H9 (cell line): ENCODE measurements around the gene MUC2. TPM values are rescaled to one million over a fixed set of nuclear protein-coding genes. Genes with fewer than 3 reads are reported as not detected.

Experiments
- DNase-seq: peaks from one replicate; pipeline ENCODE4 v3.0.0-alpha.2; 2017
- H2AFZ ChIP-seq: one replicate; pipeline ENCODE4 v1.6.1; 2013; ENCODE audit warnings: mild to moderate bottlenecking, low read length, control low read depth, moderate library complexity
- H2AK5ac ChIP-seq: 2 replicates; pipeline ENCODE4 v1.6.1; 2013; ENCODE audit warnings: low read length, control low read depth, mixed read lengths; ENCODE audit not compliant: insufficient read length
- H2BK120ac ChIP-seq: one replicate; pipeline ENCODE4 v1.6.1; 2013; ENCODE audit warnings: low read depth, mild to moderate bottlenecking, low read length, control low read depth, inconsistent platforms; ENCODE audit not compliant: poor library complexity, severe bottlenecking
- H2BK12ac ChIP-seq: 2 replicates; pipeline ENCODE4 v1.6.1; 2013; ENCODE audit warnings: low read length, control low read depth, mixed read lengths, low read depth; ENCODE audit not compliant: insufficient read length
- H2BK15ac ChIP-seq: 2 replicates; pipeline ENCODE4 v1.6.1; 2013; ENCODE audit warnings: low read depth, low read length, control low read depth
- H2BK20ac ChIP-seq: one replicate; pipeline ENCODE4 v1.6.1; 2013; ENCODE audit warnings: low read depth, mild to moderate bottlenecking, low read length, control low read depth, inconsistent platforms; ENCODE audit not compliant: poor library complexity, severe bottlenecking
- H2BK5ac ChIP-seq: 2 replicates; pipeline ENCODE4 v1.6.1; 2013; ENCODE audit warnings: low read length, control low read depth, mixed read lengths; ENCODE audit not compliant: insufficient read length
- H3K14ac ChIP-seq: 2 replicates; pipeline ENCODE4 v1.6.1; 2013; ENCODE audit warnings: low read length, control low read depth; ENCODE audit not compliant: insufficient read depth
- H3K18ac ChIP-seq: 2 replicates; pipeline ENCODE4 v1.6.1; 2013; ENCODE audit warnings: low read depth, mild to moderate bottlenecking, mixed read lengths, low read length, control low read depth; ENCODE audit not compliant: insufficient read length
- H3K23ac ChIP-seq: 2 replicates; pipeline ENCODE4 v1.6.1; 2013; ENCODE audit warnings: low read length, control low read depth, mixed read lengths, low read depth; ENCODE audit not compliant: insufficient read length
- H3K23me2 ChIP-seq: 2 replicates; pipeline ENCODE4 v1.6.1; 2013; ENCODE audit warnings: low read depth, mild to moderate bottlenecking, mixed read lengths, low read length, control low read depth; ENCODE audit not compliant: insufficient read length, poor library complexity, severe bottlenecking
- H3K27ac ChIP-seq: 2 replicates; pipeline ENCODE4 v1.5.1; 2013; ENCODE audit warnings: low read length, control low read depth, mixed read lengths, low read depth; ENCODE audit not compliant: insufficient read length
- H3K27me3 ChIP-seq: 2 replicates; pipeline ENCODE4 v1.6.1; 2013; ENCODE audit warnings: low read length, control low read depth, inconsistent platforms; ENCODE audit not compliant: insufficient read depth
- H3K4ac ChIP-seq: 2 replicates; pipeline ENCODE4 v1.6.1; 2013; ENCODE audit warnings: low read depth, mild to moderate bottlenecking, control low read depth, inconsistent platforms, low read length, moderate library complexity
- H3K4me1 ChIP-seq: 2 replicates; pipeline ENCODE4 v1.6.1; 2013; ENCODE audit warnings: low read length, control low read depth, inconsistent platforms; ENCODE audit not compliant: insufficient read depth
- H3K4me2 ChIP-seq: 2 replicates; pipeline ENCODE4 v1.6.1; 2013; ENCODE audit warnings: low read length, control low read depth, mixed read lengths; ENCODE audit not compliant: insufficient read length, insufficient read depth
- H3K56ac ChIP-seq: 2 replicates; pipeline ENCODE4 v1.6.1; 2013; ENCODE audit warnings: low read depth, mild to moderate bottlenecking, mixed read lengths, low read length, control low read depth; ENCODE audit not compliant: insufficient read length
- H3K79me1 ChIP-seq: 2 replicates; pipeline ENCODE4 v1.6.1; 2013; ENCODE audit warnings: low read depth, mild to moderate bottlenecking, moderate library complexity, low read length, control low read depth, inconsistent platforms; ENCODE audit not compliant: insufficient read depth, poor library complexity, severe bottlenecking
- H3K79me2 ChIP-seq: 2 replicates; pipeline ENCODE4 v1.6.1; 2013; ENCODE audit warnings: low read length, control low read depth, inconsistent platforms; ENCODE audit not compliant: insufficient read depth
- H3K9ac ChIP-seq: 2 replicates; pipeline ENCODE4 v1.6.1; 2013; ENCODE audit warnings: low read length, control low read depth, mixed read lengths; ENCODE audit not compliant: insufficient read length; ENCODE audit errors: extremely low read depth
- H3K9me3 ChIP-seq: one replicate; pipeline ENCODE4 v1.6.1; 2013; ENCODE audit warnings: low read depth, low read length, inconsistent platforms; ENCODE audit not compliant: control insufficient read depth
- H3T11ph ChIP-seq: one replicate; pipeline ENCODE4 v1.6.1; 2013; ENCODE audit warnings: mild to moderate bottlenecking, low read length, control low read depth, inconsistent platforms
- H4K20me1 ChIP-seq: one replicate; pipeline ENCODE4 v1.6.1; 2013; ENCODE audit not compliant: control insufficient read depth, insufficient read length, insufficient read depth
- H4K5ac ChIP-seq: 2 replicates; pipeline ENCODE4 v1.6.1; 2013; ENCODE audit warnings: low read depth, mild to moderate bottlenecking, mixed read lengths, low read length, control low read depth; ENCODE audit not compliant: insufficient read length
- H4K8ac ChIP-seq: replicated peaks from 2 replicates; pipeline ENCODE4 v1.6.1; 2013; ENCODE audit warnings: low read length, control low read depth, mixed read lengths, low read depth; ENCODE audit not compliant: insufficient read length
- H4K91ac ChIP-seq: 2 replicates; pipeline ENCODE4 v1.6.1; 2013; ENCODE audit warnings: low read depth, mild to moderate bottlenecking, moderate library complexity, mixed read lengths, low read length, control low read depth; ENCODE audit not compliant: insufficient read length
- H3K27ac Mint-ChIP-seq, 3 experiments: 2 replicates in 2 of 3; 3 replicates in 1 of 3; pipeline ENCODE4 v1.8.0; 2020 to 2021; ENCODE audit warnings: mixed read lengths in 3 of 3, mild to moderate bottlenecking in 1 of 3, moderate library complexity in 1 of 3
- H3K27me3 Mint-ChIP-seq: 2 replicates; pipeline ENCODE4 v1.8.0; 2021; ENCODE audit warnings: low read depth, mild to moderate bottlenecking, moderate library complexity, mixed read lengths
- H3K36me3 Mint-ChIP-seq, 3 experiments: 2 replicates in 2 of 3; 3 replicates in 1 of 3; pipeline ENCODE4 v1.8.0; 2020 to 2021; ENCODE audit warnings: low read depth in 3 of 3, mixed read lengths in 3 of 3; ENCODE audit not compliant: insufficient read depth in 1 of 3
- H3K4me1 Mint-ChIP-seq, 2 experiments: 2 replicates each; pipeline ENCODE4 v1.8.0; 2020; ENCODE audit warnings: mixed read lengths in 2 of 2
- H3K4me3 Mint-ChIP-seq, 2 experiments: 2 replicates in 1 of 2; 3 replicates in 1 of 2; pipeline ENCODE4 v1.8.0; 2020 to 2021; ENCODE audit warnings: mild to moderate bottlenecking in 2 of 2, mixed read lengths in 2 of 2, moderate library complexity in 1 of 2
- H3K9me3 Mint-ChIP-seq, 2 experiments: 2 replicates in 1 of 2; 3 replicates in 1 of 2; pipeline ENCODE4 v1.8.0; 2020; ENCODE audit warnings: mild to moderate bottlenecking in 2 of 2, mixed read lengths in 2 of 2, moderate library complexity in 1 of 2
- WGBS: extraction: QIAGEN DNeasy Blood & Tissue Kit; methylation state at CpG from one replicate; pipeline ENCODE4 v1.1.7; 2013; ENCODE audit warnings: missing lambda C conversion rate, low lambda C conversion rate, mixed read lengths; ENCODE audit not compliant: insufficient read length; ENCODE audit errors: extremely low coverage; 5-methylcytosine and 5-hydroxymethylcytosine counted together
- total RNA-seq: library from RNA; stranded (reverse); gene quantifications from 2 replicates; pipeline ENCODE4 v1.2.1, GENCODE V29; 2021
- TF ChIP-seq, protein P1 (sequence below): fragments of 200-600 bp; sonication (generic); conservative IDR thresholded peaks from 3 replicates; pipeline ENCODE4 v1.8.0; 2021; ENCODE audit warnings: antibody characterized with exemption, mild to moderate bottlenecking

MUC2 gene
- total RNA-seq, 1 experiment from 2014 or later: not detected

DNA sequence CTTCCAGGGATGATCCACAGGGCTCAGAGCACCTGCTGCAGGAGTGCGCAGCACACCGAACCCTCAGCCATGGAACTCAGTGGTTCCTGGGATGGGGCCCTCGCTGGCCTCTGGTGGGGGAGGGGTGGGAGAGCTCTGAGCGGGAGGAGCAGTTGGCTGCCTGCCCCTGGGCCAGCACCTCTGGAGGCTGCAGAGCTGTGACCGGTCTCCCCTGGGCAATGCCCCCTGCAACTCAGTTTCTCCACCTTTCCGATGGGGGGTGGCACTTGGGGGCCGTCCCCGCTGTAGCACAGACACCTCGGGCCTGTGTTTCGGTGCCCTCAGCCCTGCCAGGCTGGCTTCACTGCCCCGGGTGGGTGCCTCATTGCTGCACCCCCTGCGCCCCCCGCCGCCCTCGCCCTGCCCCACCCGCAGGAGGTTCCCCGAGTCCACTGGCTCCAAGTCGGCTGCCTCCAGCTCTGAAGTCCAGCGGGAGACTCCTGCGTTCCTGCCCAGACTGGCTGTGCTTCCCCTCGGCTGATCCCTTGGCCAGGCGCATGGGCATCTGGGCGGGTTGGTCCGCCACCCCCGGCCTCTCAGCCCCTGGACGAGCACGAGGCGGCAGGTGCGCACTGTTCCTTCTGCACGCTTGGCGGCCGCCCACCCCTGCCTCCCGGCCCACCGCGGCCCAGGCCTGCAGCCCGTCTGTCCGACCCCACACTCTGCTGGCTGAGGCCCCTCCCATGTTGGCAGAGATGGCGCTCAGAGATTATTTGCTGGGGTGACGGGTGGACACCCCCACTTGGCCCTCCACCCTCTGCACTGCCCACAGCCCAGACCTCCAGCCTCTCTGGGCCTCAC is 40.0 kb upstream of the MUC2 start:
- peaks cover 0 to 6% of the 10 kb centered on the region in 2 experiments; a peak in 2 of 5 replicates for H3K9me3 Mint-ChIP-seq
- no peaks in the 10 kb centered on the region for H3K36me3 Mint-ChIP-seq
- Histone ChIP-seq H2BK12ac (no peak overlapping the region), H3T11ph (no peak overlapping the region), H3K23me2 (no peaks in the 10 kb centered on the region), H3K18ac (no peak overlapping the region), H3K79me2 (no peaks in the 10 kb centered on the region), H3K4ac (no peak overlapping the region), H3K27ac (no peak overlapping the region), H3K4me2 (no peak overlapping the region), H3K9ac (no peak overlapping the region), H3K56ac (no peak overlapping the region), H4K5ac (no peak overlapping the region), H4K8ac (no peak overlapping the region), H3K4me1 (no peaks in the 10 kb centered on the region), H4K20me1 (no peaks in the 10 kb centered on the region), H3K14ac (no peak overlapping the region; the same call in 1 of the 2 replicates), H3K9me3 (no peaks in the 10 kb centered on the region), H4K91ac (no peak overlapping the region), H2BK120ac (no peak overlapping the region), H2BK5ac (no peak overlapping the region), H2AFZ (no peak overlapping the region), H2BK20ac (no peak overlapping the region), H3K79me1 (no peaks in the 10 kb centered on the region), H2BK15ac (no peak overlapping the region), H2AK5ac (no peak overlapping the region), H3K23ac (no peak overlapping the region), H3K27me3 (no peaks in the 10 kb centered on the region)
- no peak overlapping the region for H3K4me3 Mint-ChIP-seq
- no peaks in the 10 kb centered on the region for H3K4me1 Mint-ChIP-seq
- no peak for DNase-seq
- no peak overlapping the region for H3K27ac Mint-ChIP-seq
- TF ChIP-seq, protein P1, sequence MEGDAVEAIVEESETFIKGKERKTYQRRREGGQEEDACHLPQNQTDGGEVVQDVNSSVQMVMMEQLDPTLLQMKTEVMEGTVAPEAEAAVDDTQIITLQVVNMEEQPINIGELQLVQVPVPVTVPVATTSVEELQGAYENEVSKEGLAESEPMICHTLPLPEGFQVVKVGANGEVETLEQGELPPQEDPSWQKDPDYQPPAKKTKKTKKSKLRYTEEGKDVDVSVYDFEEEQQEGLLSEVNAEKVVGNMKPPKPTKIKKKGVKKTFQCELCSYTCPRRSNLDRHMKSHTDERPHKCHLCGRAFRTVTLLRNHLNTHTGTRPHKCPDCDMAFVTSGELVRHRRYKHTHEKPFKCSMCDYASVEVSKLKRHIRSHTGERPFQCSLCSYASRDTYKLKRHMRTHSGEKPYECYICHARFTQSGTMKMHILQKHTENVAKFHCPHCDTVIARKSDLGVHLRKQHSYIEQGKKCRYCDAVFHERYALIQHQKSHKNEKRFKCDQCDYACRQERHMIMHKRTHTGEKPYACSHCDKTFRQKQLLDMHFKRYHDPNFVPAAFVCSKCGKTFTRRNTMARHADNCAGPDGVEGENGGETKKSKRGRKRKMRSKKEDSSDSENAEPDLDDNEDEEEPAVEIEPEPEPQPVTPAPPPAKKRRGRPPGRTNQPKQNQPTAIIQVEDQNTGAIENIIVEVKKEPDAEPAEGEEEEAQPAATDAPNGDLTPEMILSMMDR: no peak
- no CpG with 5 or more reads among the region's 39 CpGs for WGBS
- H3K27me3 Mint-ChIP-seq: no peaks in the 10 kb centered on the region
